RWPE1 (cell line): ENCODE measurements around the gene CA10.

ENCODE experiments used
- CTCF ChIA-PET: fragments of 350-600 bp; sonication (Branson Sonifier 250); formaldehyde crosslinking; extraction: SDS; loops from one replicate; lab custom pipeline; 2021; lab: Yijun Ruan, JAX
- POLR2A ChIA-PET: fragments of 400-600 bp; formaldehyde crosslinking; extraction: SDS; loops from one replicate; lab custom pipeline; 2020; ENCODE audit warnings: antibody characterized with exemption; ENCODE audit not compliant: low non-redundant PET; lab: Yijun Ruan, JAX
- DNase-seq: peaks from one replicate; pipeline ENCODE4 v3.0.0; 2012; ENCODE audit warnings: low spot score
- H3K27ac ChIP-seq: fragments of 450-650 bp; 2 replicates; pipeline ENCODE4 v1.5.1; 2017
- TF ChIP-seq, protein P1 (sequence below): fragments of 450-650 bp; conservative IDR thresholded peaks from 2 replicates; pipeline ENCODE4 v1.5.1; 2017; ENCODE audit warnings: low read depth, mild to moderate bottlenecking

CA10 gene

DNA sequence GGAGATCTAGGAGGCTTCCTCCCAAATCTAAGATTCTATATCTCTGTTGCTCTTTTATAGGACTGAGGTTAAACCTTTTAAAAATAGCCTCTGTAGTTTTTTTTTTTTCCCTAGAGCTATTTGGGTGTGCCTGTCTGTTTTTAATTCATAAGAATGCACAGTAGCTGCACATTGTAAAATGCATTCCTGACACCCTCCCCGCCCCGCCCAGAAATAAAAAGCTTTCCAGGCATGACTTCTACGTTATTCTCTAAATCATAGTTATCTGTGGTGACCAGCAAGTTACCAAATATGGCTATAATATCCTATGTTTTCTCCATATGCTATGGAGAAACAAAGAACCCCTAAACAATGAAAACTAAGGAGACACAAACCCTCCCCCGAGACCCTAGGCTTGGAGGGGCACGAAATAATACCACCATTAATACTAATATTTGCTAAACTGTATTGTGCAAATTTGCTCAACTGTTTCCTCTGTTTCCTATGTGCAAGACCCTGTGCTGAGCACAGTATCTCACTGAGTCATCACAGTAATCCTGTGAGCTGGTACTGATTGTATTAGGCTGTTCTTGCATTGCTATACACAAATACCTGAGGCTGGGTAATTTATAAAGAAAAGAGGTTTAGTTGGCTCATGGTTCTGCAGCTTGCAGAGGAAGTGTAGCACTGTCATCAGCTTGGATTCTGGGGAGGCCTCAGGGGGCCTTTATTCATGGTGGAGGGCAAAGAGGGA is 388.3 kb downstream of the CA10 start:
- no peak for DNase-seq
- POLR2A ChIA-PET = no interaction called here
- CTCF ChIA-PET = interaction anchor here (0.6 kb wide), 1 partner anchor 345 kb away, joined by 4 read pairs; no protein-coding TSS in a partner anchor
- H3K27ac ChIP-seq = no peak overlapping the region
- TF ChIP-seq, protein P1, sequence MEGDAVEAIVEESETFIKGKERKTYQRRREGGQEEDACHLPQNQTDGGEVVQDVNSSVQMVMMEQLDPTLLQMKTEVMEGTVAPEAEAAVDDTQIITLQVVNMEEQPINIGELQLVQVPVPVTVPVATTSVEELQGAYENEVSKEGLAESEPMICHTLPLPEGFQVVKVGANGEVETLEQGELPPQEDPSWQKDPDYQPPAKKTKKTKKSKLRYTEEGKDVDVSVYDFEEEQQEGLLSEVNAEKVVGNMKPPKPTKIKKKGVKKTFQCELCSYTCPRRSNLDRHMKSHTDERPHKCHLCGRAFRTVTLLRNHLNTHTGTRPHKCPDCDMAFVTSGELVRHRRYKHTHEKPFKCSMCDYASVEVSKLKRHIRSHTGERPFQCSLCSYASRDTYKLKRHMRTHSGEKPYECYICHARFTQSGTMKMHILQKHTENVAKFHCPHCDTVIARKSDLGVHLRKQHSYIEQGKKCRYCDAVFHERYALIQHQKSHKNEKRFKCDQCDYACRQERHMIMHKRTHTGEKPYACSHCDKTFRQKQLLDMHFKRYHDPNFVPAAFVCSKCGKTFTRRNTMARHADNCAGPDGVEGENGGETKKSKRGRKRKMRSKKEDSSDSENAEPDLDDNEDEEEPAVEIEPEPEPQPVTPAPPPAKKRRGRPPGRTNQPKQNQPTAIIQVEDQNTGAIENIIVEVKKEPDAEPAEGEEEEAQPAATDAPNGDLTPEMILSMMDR = no peak

DNA sequence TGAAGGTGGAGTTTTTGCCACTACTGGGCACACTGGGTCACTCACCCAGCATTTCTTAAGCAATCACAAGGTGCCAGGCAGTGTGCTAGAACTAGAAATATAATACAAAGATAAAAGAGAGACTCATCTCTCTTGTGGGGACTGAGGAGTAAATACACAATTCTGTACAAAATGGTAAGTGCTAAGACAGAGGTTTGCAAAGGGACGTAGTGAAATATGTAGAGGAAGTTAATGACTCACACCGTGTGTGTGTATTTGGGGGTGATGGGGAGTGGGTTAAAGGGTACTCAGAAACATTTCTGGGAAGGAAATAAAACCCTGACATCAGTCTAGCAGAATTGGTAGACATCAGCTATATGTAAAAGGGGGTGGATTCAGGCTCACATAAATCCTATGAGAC is 389.3 kb downstream of the CA10 start:
- no peak overlapping the region for H3K27ac ChIP-seq
- no peak for DNase-seq
- POLR2A ChIA-PET = no interaction called here
- TF ChIP-seq, protein P1 = no peak
- CTCF ChIA-PET = no interaction called here

DNA sequence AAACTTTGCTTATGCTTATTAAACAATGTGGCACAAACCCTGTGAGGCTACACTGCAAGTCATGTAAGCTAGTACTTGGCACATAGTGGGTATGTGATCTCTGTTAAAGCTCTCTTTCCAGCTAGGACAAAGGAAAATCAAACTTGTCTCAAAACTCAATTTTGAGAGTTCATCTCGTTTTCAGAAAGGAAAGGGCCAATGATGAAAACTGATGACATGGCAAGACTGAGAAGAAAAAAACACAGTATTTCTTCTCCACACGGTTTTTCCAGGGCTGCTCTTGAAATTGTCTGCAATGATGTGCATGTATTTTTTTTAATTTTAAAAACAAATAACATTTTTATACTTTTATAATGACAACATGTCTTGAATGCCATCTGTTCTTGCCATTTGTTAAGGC is 389.8 kb downstream of the CA10 start:
- POLR2A ChIA-PET = no interaction called here
- CTCF ChIA-PET = no interaction called here
- TF ChIP-seq, protein P1 = no peak
- no peak for DNase-seq
- H3K27ac ChIP-seq = no peak overlapping the region

DNA sequence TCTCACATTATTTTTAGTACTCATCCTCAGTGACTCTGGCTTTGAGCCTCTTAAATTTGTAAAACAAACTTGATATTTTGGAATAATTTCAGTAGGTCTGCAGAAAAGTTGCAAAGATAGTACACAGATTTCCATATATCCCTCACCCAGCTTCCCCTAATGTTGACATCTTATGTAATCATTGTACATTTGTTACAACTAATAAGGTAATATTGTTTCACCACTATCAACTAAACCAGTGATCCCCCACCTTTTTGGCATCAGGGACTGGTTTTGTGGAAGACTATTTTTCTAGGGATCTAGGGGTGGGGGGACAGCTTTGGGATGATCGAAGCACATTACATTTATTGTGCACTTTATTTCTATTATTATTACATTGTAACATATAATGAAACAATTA is 391.2 kb downstream of the CA10 start:
- DNase-seq = no peak
- POLR2A ChIA-PET = no interaction called here
- no peak overlapping the region for H3K27ac ChIP-seq
- CTCF ChIA-PET = interaction anchor here (0.6 to 0.8 kb wide), 2 partner anchors 186 to 610 kb away, joined by 3 read pairs; no protein-coding TSS in a partner anchor
- TF ChIP-seq, protein P1 = no peak

DNA sequence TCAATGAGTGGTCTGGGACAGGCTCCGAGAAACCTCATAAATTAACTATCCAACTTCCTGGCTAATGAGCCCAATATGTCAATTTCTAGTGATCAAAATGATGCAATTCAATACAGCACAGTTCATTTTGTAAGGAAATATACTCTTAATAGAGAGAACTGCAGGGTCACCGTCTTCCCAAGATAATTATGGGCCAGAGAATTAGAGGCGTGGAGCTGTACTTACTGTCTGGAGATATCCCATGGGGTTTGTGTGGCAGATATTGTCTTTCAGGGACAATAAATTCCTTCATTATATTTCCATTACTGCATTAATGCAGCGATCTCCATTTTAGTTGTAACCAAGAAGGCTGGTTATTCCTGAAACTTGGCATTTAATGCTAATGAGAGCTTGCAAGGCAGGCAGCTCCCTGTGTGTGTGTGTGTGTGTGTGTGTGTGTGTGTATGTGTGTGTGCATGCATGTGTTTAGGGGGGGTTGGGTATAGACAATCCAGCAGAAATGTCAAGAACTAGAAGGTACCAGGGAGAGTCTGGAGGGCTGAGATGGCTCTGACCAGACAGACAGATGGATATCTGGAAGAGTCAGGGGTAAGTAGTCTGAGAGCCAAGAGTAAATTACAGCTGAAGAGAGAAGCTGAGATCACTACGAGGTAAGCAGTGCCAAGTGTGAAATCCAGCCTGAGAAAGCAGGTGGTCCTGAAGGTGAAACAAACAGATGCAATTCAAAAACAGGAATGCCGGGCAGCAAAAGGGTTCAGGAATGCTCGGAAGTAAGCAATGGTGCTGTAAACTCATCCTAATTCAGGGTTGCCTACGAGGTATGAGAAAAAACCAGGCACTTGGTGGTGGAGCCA is 393.0 kb downstream of the CA10 start:
- ChIA-PET CTCF (interaction anchor here (0.6 to 2.4 kb wide), 5 partner anchors 14 to 392 kb away, joined by 3 to 16 read pairs (median 4); no protein-coding TSS in a partner anchor), POLR2A (no interaction called here)
- H3K27ac ChIP-seq = no peak overlapping the region
- DNase-seq = no peak
- TF ChIP-seq, protein P1 = no peak

DNA sequence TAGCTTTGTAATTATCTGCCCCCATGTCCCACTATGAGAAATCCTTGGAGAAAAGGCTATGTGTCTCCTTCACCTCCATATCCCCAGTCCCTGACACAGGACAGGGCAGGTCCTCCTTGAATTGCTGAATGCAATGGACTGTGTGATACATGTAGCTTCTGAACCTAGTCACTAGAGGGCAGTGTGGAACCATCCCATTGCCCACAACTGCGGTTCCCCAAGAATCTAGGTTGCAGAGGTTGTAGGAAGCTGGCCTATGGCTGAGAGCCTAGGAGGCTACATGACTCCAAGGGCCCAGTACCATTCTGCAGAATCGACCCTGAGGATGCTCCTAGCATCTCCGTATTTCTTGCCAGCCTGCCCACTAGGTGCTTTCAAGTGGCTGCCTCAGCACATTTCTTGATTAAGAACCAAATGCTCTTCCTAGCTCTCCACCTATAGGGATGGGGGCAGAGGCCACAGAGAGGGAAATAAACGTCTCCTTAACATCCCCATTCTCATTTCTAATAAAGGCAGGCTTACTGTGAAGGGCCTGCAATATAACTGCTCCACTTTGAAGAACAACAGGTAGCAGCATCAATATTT is 394.0 kb downstream of the CA10 start:
- POLR2A ChIA-PET = no interaction called here
- CTCF ChIA-PET = interaction anchor here (0.6 to 2.4 kb wide), 17 partner anchors 9 to 1198 kb away, joined by 3 to 16 read pairs (median 4); no protein-coding TSS in a partner anchor
- H3K27ac ChIP-seq = no peak overlapping the region
- peak; percentile 75 for DNase-seq
- TF ChIP-seq, protein P1 = peak; percentile 92
